GM12878 (cell line): ENCODE measurements around the gene OR2C1. TPM values are rescaled to one million over a fixed set of nuclear protein-coding genes. Genes with fewer than 3 reads are reported as not detected.

ENCODE experiments used
- ATAC-seq: fragments of 200-7000 bp; cut with Tn5 transposase; 3 replicates; pipeline ENCODE4 v1.9.1; 2020; ENCODE audit warnings: mild to moderate bottlenecking, moderate library complexity
- BruUV-seq: library from RNA; stranded (reverse); fragments of 400-500 nt; replicated peaks from 2 replicates; lab custom pipeline; 2021; lab: Mats Ljungman, UMichigan
- CTCF ChIA-PET: fragments of 300-600 bp; sonication (Branson Sonifier 250); formaldehyde crosslinking; extraction: SDS; loops from one replicate; lab custom pipeline; 2021; ENCODE audit warnings: inconsistent platforms; lab: Yijun Ruan, JAX
- POLR2A ChIA-PET: fragments of 350-600 bp; formaldehyde crosslinking; extraction: SDS; loops from one replicate; lab custom pipeline; 2021; ENCODE audit warnings: inconsistent platforms; lab: Charles Lee
- RAD21 ChIA-PET: fragments of 300-600 bp; sonication (Branson Sonifier 250); formaldehyde crosslinking; loops from one replicate; lab custom pipeline; 2023; ENCODE audit warnings: antibody characterized with exemption; ENCODE audit not compliant: unreplicated experiment; lab: Charles Lee
- SMC1A ChIA-PET: fragments of 300-600 bp; sonication (Branson Sonifier 250); formaldehyde crosslinking; loops from one replicate; lab custom pipeline; 2023; ENCODE audit not compliant: unreplicated experiment, uncharacterized antibody; lab: Charles Lee
- DNase-seq: peaks from one replicate; pipeline ENCODE4 v3.0.0-alpha.2; 2011; ENCODE audit warnings: low read depth, low spot score
- FAIRE-seq: peaks from 3 replicates; lab custom pipeline; 2011; peaks lifted over from hg19 to GRCh38; lab: Jason Lieb, UNC
- H2AFZ ChIP-seq: 2 replicates; pipeline ENCODE4 v1.6.0; 2011; ENCODE audit warnings: low read depth, low read length, control low read depth; ENCODE audit not compliant: control insufficient read depth
- H3K27ac ChIP-seq: 2 replicates; pipeline ENCODE4 v1.5.1; 2011; ENCODE audit warnings: control low read depth; ENCODE audit not compliant: control insufficient read depth, insufficient read depth
- H3K27me3 ChIP-seq, 2 experiments: replicated peaks in 1 of 2; 2 replicates each; pipeline versions ENCODE4 v1.6.0 to v1.6.1; 2011; ENCODE audit warnings: low read length in 1 of 2; ENCODE audit not compliant: control insufficient read depth in 2 of 2, insufficient read depth in 2 of 2
- H3K36me3 ChIP-seq, 2 experiments: 2 replicates each; pipeline ENCODE4 v1.5.1; 2011; ENCODE audit warnings: low read length in 1 of 2; ENCODE audit not compliant: control insufficient read depth in 2 of 2, insufficient read depth in 2 of 2
- H3K4me1 ChIP-seq: 2 replicates; pipeline ENCODE4 v1.6.1; 2011; ENCODE audit warnings: mild to moderate bottlenecking, low read length, moderate library complexity, mixed read lengths; ENCODE audit not compliant: control insufficient read depth, insufficient read depth
- H3K4me2 ChIP-seq: 2 replicates; pipeline ENCODE4 v1.6.0; 2011; ENCODE audit warnings: control low read depth; ENCODE audit not compliant: control insufficient read depth, insufficient read depth
- H3K4me3 ChIP-seq: fragments of 200-600 bp; sonication (generic); 2 replicates; pipeline ENCODE4 v1.5.1; 2016
- H3K79me2 ChIP-seq: 2 replicates; pipeline ENCODE4 v1.6.0; 2011; ENCODE audit warnings: low read length; ENCODE audit not compliant: control insufficient read depth, insufficient read depth
- H3K9ac ChIP-seq: 2 replicates; pipeline ENCODE4 v1.8.0; 2011; ENCODE audit warnings: low read length, control low read depth, mixed read lengths; ENCODE audit not compliant: control insufficient read depth, insufficient read depth
- H3K9me3 ChIP-seq: replicated peaks from 3 replicates; pipeline ENCODE4 v1.5.1; 2011; ENCODE audit warnings: mild to moderate bottlenecking, low read length; ENCODE audit not compliant: control insufficient read depth, insufficient read depth
- H4K20me1 ChIP-seq: 2 replicates; pipeline ENCODE4 v1.6.0; 2011; ENCODE audit not compliant: control insufficient read depth, insufficient read depth
- ATF7 ChIP-seq: fragments of 450-650 bp; IDR thresholded peaks from 2 replicates; pipeline ENCODE4 v1.6.1; 2016; ENCODE audit warnings: low read depth, mild to moderate bottlenecking
- BCL11A ChIP-seq: IDR thresholded peaks from 2 replicates; pipeline ENCODE4 v1.6.1; 2011; ENCODE audit warnings: low read depth, low read length
- E2F4 ChIP-seq: IDR thresholded peaks from 2 replicates; pipeline ENCODE4 v1.6.1; 2012; ENCODE audit warnings: low read depth, low read length, improper control_type of control experiment
- ETV6 ChIP-seq, 2 experiments: fragments of 450-650 bp in 1 of 2; IDR thresholded peaks in 1 of 2; conservative IDR thresholded peaks in 1 of 2; 2 replicates each; pipeline ENCODE4 v1.6.1; 2014; ENCODE audit warnings: antibody characterized with exemption in 1 of 2, borderline replicate concordance in 1 of 2, low read depth in 1 of 2, mild to moderate bottlenecking in 1 of 2, moderate library complexity in 1 of 2
- HCFC1 ChIP-seq: fragments of 150-350 bp; IDR thresholded peaks from 2 replicates; pipeline ENCODE4 v1.6.1; 2014; ENCODE audit warnings: low read length
- HDAC2 ChIP-seq: fragments of 200-600 bp; sonication (generic); IDR thresholded peaks from 2 replicates; pipeline ENCODE4 v1.6.1; 2017
- IKZF1 ChIP-seq: fragments of 450-650 bp; conservative IDR thresholded peaks from 2 replicates; pipeline ENCODE4 v1.6.1; 2017; ENCODE audit warnings: antibody characterized with exemption, mild to moderate bottlenecking
- IRF5 ChIP-seq: fragments of 450-650 bp; IDR thresholded peaks from 2 replicates; pipeline ENCODE4 v1.6.1; 2017; ENCODE audit warnings: borderline replicate concordance
- MTA3 ChIP-seq: IDR thresholded peaks from 2 replicates; pipeline ENCODE4 v1.6.1; 2012; ENCODE audit warnings: low read length, inconsistent platforms, borderline replicate concordance
- MXI1 ChIP-seq: fragments of 150-350 bp; IDR thresholded peaks from 2 replicates; pipeline ENCODE4 v1.6.1; 2011; ENCODE audit warnings: low read depth, mild to moderate bottlenecking, inconsistent platforms, low read length, improper control_type of control experiment
- PBX3 ChIP-seq: IDR thresholded peaks from 2 replicates; pipeline ENCODE4 v1.6.1; 2011; ENCODE audit warnings: mild to moderate bottlenecking, low read depth, low read length, moderate library complexity; ENCODE audit not compliant: insufficient replicate concordance
- PKNOX1 ChIP-seq: fragments of 450-650 bp; IDR thresholded peaks from 2 replicates; pipeline ENCODE4 v1.6.1; 2016; ENCODE audit warnings: mild to moderate bottlenecking
- RELB ChIP-seq: fragments of 450-650 bp; IDR thresholded peaks from 2 replicates; pipeline ENCODE4 v1.6.1; 2017; ENCODE audit warnings: low read depth, mild to moderate bottlenecking, moderate library complexity
- YY1 ChIP-seq: IDR thresholded peaks from 2 replicates; pipeline ENCODE4 v1.6.1; 2011; ENCODE audit warnings: low read depth, mild to moderate bottlenecking, low read length
- ZBED1 ChIP-seq: IDR thresholded peaks from 2 replicates; pipeline ENCODE4 v1.6.1; 2016; ENCODE audit warnings: borderline replicate concordance
- ZBTB33 ChIP-seq: fragments of 450-650 bp; IDR thresholded peaks from 2 replicates; pipeline ENCODE4 v1.6.1; 2017; ENCODE audit warnings: mild to moderate bottlenecking
- ZNF217 ChIP-seq: fragments of 450-650 bp; IDR thresholded peaks from 2 replicates; pipeline ENCODE4 v1.6.1; 2017; ENCODE audit warnings: antibody characterized with exemption, mild to moderate bottlenecking
- ZNF622 ChIP-seq: fragments of 450-650 bp; IDR thresholded peaks from 2 replicates; pipeline ENCODE4 v1.6.1; 2017; ENCODE audit warnings: mild to moderate bottlenecking, inconsistent platforms
- WGBS: methylation state at CpG from one replicate; pipeline ENCODE4 v1.1.6; 2016; ENCODE audit warnings: low lambda C conversion rate; ENCODE audit not compliant: insufficient replicate concordance, insufficient coverage; ENCODE audit errors: missing lambda C conversion rate; 5-methylcytosine and 5-hydroxymethylcytosine counted together
- in situ Hi-C: fragments of 300-500 bp; cut with MboI; formaldehyde crosslinking; loops from 9 replicates; pipeline ENCODE4 v1.14.3; 2018; ENCODE audit warnings: mixed read lengths
- intact Hi-C: fragments of 100-400 bp; cut with micrococcal nuclease; formaldehyde crosslinking; loops from one replicate; pipeline ENCODE4 v1.14.2; 2022; ENCODE audit not compliant: unreplicated experiment
- polyA plus RNA-seq, 11 experiments: library from polyadenylated mRNA; depleted of rRNA in 4 of 11; unstranded in 6 of 11; stranded (reverse) in 5 of 11; fragments of >200 nt; fragmentation: Nextera tagmentation in 4 of 11; fragmentation: Illumina TruSeq in 1 of 11; extraction: Ambion mirVana in 4 of 11; extraction: Trizol in 1 of 11; gene quantifications; 1 replicate in 1 of 11; 2 replicates in 10 of 11; pipeline versions ENCODE4 v1.2.1 to v1.2.3, GENCODE V29; 2011 to 2016; ENCODE audit warnings: inconsistent platforms in 2 of 11, missing spikeins in 2 of 11, low read depth in 1 of 11
- total RNA-seq, 4 experiments: library from RNA; depleted of rRNA in 3 of 4; stranded (reverse); fragments of >200 nt in 3 of 4; fragmentation: Illumina TruSeq in 1 of 4; extraction: Trizol in 1 of 4; gene quantifications; 2 replicates each; pipeline versions ENCODE4 v1.2.1 to v1.2.3, GENCODE V29; 2013 to 2021

Gene OR2C1
- total and polyA plus RNA-seq, 10 of the 15 experiments (the other 5 are each of a cell fraction or from before 2014, with no cell fraction given), result 0.05 to 0.21 (median 0.14) TPM; not detected in 5

GRCh38 chr16:3363793-3364192 is 8.1 kb downstream of the OR2C1 start:
- 84% methylated on average over 7 of the region's 7 CpGs for WGBS
- Histone ChIP-seq H3K27me3 (no peaks in the 10 kb centered on the region), H3K79me2 (no peaks in the 10 kb centered on the region), H2AFZ (no peak overlapping the region), H4K20me1 (no peaks in the 10 kb centered on the region), H3K27ac (no peak overlapping the region), H3K4me3 (no peak overlapping the region), H3K9ac (no peak overlapping the region), H3K36me3 (no peaks in the 10 kb centered on the region), H3K4me1 (no peaks in the 10 kb centered on the region), H3K9me3 (peaks cover 6% of the 10 kb centered on the region; the same call in 2 of the 3 replicates), H3K4me2 (no peak overlapping the region)
- no peak for FAIRE-seq
- no peak for ATAC-seq
- intact Hi-C loops, result no loop called here
- in situ Hi-C loops, result no loop called here
- ChIA-PET SMC1A (no interaction called here), POLR2A (no interaction called here), CTCF (no interaction called here), RAD21 (no interaction called here)
- no peak for DNase-seq
- no TSS peak for BruUV-seq
- TF ChIP-seq IRF5, result no peak
- TF ChIP-seq PBX3, result no peak
- no peak for TF ChIP-seq ZBTB33
- no peak for TF ChIP-seq YY1
- TF ChIP-seq ETV6 (conservative IDR thresholded peaks at IDR 0.05 in 1 of 2, IDR thresholded peaks at IDR 0.05 in 1 of 2; ENCODE audit: borderline replicate concordance in 1 of 2, low read depth in 1 of 2), result no peak
- no peak for TF ChIP-seq BCL11A
- no peak for TF ChIP-seq IKZF1
- no peak for TF ChIP-seq E2F4
- TF ChIP-seq PKNOX1, result no peak
- no peak for TF ChIP-seq ZBED1
- no peak for TF ChIP-seq MXI1
- TF ChIP-seq ATF7, result no peak
- TF ChIP-seq ZNF217, result no peak
- no peak for TF ChIP-seq HCFC1
- TF ChIP-seq MTA3, result no peak
- TF ChIP-seq RELB, result no peak
- TF ChIP-seq HDAC2, result no peak
- no peak for TF ChIP-seq ZNF622
- TF ChIP-seq, all 136 proteins: peak for 0
